ENCODE data around the gene FUBP3.
A peak's percentile ranks its signal among the peaks of the same experiment; 100 is the strongest.

FUBP3 gene, protein sequence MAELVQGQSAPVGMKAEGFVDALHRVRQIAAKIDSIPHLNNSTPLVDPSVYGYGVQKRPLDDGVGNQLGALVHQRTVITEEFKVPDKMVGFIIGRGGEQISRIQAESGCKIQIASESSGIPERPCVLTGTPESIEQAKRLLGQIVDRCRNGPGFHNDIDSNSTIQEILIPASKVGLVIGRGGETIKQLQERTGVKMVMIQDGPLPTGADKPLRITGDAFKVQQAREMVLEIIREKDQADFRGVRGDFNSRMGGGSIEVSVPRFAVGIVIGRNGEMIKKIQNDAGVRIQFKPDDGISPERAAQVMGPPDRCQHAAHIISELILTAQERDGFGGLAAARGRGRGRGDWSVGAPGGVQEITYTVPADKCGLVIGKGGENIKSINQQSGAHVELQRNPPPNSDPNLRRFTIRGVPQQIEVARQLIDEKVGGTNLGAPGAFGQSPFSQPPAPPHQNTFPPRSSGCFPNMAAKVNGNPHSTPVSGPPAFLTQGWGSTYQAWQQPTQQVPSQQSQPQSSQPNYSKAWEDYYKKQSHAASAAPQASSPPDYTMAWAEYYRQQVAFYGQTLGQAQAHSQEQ

GRCh38 chr9:130578865-130579737 lies at the start of gene FUBP3:
FUBP3 (plus strand) TSS chr9:130579577; CDS start chr9:130579681, 104 bp downstream.
- peak; percentile 84 for DNase-seq

GRCh38 chr9:130530938-130531337 lies 48.4 kb upstream of the FUBP3 start:
- DNase-seq: peak; percentile 71

- no peak for DNase-seq
Observed at GRCh38 chr9:130531670-130532069, 47.7 kb upstream of the FUBP3 start.

GRCh38 chr9:130532426-130533080 lies 46.8 kb upstream of the FUBP3 start:
- no peak for DNase-seq

- DNase-seq: peak; percentile 73
Observed at GRCh38 chr9:130535818-130536521, 43.4 kb upstream of the FUBP3 start.

GRCh38 chr9:130536701-130537107 lies 42.7 kb upstream of the FUBP3 start:
- DNase-seq: peak; percentile 41

- peak; percentile 47 for DNase-seq
Observed at GRCh38 chr9:130537346-130538050, 41.9 kb upstream of the FUBP3 start.

DNA sequence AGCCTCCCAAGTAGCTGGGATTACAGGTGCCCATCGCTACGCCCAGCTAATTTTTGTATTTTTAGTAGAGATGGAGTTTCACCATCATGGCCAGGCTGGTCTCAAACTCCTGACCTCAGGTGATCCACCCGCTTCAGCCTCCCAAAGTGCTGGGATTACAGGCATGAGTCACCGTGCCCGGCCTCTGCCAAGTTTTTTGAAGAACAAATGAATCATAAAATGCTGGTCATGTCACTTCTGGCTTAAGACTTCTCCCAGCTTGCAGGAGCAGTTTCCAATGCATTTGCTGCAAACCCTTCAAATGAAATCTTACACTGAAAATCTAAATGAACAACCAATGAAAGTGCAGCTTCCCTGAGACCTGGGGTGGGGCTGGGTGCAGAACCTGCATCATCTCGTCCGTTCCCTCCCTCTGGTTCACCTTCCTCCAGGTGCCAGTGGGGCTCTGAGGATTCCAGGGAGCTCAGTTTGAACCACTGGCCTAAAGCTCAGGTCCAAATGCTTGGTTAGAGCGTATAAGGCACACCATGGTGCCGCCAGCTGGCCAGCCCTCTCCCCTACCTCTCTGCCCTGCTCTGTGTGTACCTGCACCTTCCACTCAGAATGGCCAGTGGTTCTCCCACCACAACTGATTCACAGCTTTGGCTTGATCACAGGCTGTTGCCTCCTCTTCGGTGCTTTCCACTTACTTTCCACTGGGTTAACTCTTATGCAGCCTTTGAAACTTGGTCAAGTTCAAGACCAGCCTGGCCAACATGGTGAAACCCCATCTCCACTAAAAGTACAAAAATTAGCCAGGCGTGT lies 39.8 kb upstream of the FUBP3 start:
- peak; percentile 64 for DNase-seq

- DNase-seq: no peak
Observed at GRCh38 chr9:130541533-130541932, 37.8 kb upstream of the FUBP3 start.

- no peak for DNase-seq
Observed at GRCh38 chr9:130542038-130542437, 37.3 kb upstream of the FUBP3 start.

- DNase-seq: peak; percentile 18
Observed at GRCh38 chr9:130542457-130543228, 36.7 kb upstream of the FUBP3 start.

GRCh38 chr9:130543368-130543767 lies 36.0 kb upstream of the FUBP3 start:
- DNase-seq: no peak

DNA sequence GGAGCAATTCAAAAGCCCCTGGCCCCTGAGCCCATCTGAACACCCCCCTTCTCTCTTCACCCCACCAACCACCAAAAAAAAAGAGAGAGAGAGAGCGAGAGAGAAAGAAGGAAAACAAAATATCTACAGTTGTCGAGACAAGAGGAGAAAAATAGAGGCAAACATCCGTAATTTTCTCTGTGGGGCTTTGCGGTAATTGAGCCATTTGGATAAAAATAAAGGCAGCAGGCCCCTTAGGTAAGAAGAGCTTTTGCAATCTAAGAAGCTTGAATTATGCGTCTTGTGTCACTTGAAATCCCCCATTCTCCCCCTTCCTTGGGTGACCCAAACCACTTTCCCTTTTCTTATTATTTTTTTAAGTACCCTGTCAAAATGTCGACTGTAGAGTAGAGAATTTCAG lies 35.5 kb upstream of the FUBP3 start:
- DNase-seq: no peak

GRCh38 chr9:130544364-130544763 lies 35.0 kb upstream of the FUBP3 start:
- DNase-seq: no peak

- DNase-seq: no peak
Observed at GRCh38 chr9:130548103-130548502, 31.3 kb upstream of the FUBP3 start.

GRCh38 chr9:130549093-130549735 lies 30.2 kb upstream of the FUBP3 start:
- peak; percentile 3 for DNase-seq

DNA sequence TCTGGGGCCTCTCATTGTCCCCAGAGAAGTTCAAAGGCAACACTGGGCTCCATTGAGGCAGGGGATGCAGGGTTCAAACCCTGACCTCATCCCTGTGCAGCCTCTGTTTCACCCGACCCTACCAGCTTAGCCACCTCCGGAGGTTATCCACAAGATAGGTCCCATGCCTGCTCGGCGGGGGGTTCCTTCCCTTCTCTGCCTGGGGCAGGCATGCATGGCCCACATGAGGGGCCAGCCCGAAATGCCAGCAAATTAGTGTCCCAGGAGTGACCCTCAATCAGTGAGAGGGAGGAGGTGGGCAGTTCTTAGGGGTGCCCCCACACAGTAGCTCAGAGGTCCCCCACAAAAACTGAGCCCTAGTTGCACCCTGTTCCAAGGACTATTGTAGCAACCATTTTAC lies 24.8 kb upstream of the FUBP3 start:
- DNase-seq: no peak

DNA sequence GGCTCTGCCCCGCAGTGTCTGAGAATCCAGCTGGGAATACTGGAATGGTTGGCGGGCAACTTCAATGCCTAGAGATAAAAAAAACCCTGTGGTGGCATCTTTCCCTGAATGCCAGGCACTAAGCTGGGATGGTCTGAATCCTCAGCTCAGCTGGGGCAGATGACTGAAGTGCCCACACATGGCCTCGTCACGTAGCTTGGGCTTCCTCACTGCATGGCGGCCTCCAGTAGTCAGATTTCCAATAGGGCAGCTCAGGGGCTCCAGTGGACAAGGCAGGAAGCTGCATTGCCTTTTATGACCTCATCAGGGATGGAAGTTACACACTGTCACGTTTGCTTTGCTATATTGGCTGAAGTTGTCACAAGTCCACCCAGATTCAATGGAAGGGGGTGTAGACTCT lies 24.3 kb upstream of the FUBP3 start:
- no peak for DNase-seq

- peak; percentile 51 for DNase-seq
Observed at GRCh38 chr9:130555968-130556367, 23.4 kb upstream of the FUBP3 start.

Data from NCI-H226 (cell line).